Activated naive CD4-positive, alpha-beta T cell treated with anti-CD3 and anti-CD28 coated beads, Interleukin-2, amount 50 U/mL, for 16 hours (primary cell): ENCODE data around the gene DDX41.

Experiments used
- DNase-seq: peaks from one replicate; pipeline ENCODE4 v3.0.0-alpha.2; 2020

The DDX41 gene

DNA sequence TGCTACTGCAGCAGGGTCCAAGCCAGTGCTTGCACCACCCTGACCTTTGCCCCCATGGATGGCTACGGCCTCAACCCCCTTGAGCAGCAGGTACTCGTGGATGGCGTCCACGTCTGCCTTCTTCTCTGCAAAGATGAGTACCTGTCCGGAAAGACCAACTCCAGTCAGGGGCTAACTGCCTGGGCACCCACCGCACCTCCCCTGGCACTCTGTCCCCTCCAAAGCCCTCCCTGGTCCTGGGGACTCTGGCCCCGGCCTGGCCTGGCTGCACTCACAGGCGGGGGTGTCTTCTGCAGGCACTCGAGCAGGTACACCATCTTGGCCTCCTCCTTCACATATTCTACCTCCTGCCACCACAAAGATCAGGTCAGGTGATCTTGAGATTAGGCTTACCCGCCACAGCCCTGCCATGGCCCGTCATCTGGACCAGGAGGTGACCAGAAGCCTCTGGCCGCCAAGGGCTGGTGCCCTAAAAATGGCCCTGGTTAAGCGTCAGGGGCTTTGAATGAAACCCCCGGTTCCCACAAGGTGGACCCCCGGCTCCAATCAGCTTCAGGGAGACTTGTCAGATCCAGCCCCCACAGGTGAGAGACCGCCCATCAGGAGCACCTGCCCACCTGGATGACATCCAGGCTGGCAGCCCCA, 3.9 kb downstream of the DDX41 start:
- no peak for DNase-seq

DNA sequence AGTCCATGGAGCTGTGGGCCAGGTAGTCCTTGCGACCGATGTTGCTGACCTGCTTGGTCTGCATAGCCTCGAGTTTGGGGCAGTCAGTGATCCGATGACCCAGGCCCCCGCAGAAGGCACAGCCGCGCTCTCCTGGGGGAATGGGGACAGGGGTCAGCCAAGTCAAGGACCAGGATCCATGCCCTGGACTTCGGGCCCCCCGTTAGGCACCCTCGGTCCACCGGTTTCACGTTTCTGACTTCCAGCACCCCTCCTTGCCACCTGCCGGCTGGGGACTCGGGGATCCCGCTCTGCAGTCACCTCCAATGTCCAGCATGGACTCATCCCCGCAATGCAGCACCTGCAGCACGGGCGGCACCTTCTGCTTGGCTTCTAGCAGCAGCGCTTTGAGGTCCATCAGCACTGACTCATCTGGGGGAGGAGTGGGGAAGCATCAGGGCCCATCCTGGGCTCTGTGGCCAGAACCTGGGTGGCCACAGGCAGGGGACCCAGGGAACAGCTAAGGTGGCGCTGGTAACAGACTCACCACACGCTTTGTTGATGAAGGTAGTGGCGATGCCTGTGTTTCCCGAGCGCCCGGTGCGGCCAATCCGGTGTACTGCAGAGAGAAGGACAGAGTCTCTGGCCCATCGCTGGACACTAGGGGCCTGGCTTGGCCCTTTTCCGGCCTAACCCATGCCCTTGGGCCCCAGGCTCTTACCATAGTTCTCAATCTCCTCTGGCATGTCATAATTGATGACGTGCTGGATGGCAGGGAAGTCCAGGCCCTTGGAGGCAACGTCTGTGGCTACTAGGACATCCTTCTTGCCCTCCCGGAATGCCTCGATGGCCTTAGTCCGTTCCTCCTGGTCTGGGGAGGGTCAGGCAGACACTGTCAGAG, 4.7 kb downstream of the DDX41 start:
- DNase-seq = no peak

DNA sequence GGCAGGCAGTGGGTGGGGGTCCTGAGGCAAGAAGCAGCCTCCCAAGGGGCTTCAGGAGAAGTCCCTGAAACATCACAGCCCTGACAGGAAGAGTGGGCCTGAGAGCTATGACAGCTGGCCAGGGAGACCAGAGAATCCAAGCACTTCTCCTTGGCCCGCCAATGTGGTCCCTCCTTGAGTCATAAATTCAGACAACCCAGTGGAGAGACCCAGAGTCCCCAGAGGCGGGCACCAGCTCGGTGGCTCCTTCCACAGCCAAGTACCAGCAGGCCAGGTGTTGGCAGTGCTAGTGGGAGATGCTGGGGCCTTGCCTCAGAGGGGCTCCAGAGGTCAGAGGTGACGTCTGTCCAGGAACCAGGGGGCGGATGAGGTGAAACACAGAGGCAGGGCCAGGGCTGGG, 5.6 kb downstream of the DDX41 start:
- no peak for DNase-seq

- no peak for DNase-seq
Observed at GRCh38 chr5:177510567-177511053, 6.2 kb downstream of the DDX41 start.

- DNase-seq = no peak
Observed at GRCh38 chr5:177509991-177510566, 6.7 kb downstream of the DDX41 start.

DNA sequence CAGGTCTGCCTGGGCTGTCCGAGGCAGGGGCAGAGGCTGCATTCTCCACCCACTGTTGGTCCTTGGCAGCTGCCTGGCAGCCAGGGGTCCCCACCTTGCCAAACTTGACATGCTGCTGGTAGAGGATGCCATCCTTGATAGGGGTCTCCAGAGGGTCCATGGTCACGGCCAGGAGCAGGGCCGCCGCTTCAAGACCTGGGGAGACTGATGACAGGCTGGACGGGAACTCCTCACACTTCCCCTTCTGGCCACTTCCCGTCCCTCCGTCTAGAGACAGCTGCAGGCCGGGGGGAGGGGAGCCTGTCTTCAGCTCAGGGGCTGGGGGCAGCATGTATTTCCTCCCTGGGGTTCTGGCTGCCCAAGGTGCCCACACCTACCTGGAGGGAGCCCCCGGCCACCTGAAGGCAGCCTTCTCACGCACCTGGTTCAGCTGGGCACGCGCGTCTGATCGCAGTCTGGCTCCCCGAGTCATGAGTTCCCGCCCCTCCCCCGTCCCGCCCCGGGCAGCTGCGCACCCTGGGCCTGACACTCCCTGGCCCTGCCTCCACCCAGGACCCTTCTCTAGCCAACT, 7.3 kb downstream of the DDX41 start, which contains the start of gene DOK3:
DOK3 (minus strand) TSS at position 446 of the 571 bp plus-strand sequence; CDS start at position 160, 286 bp downstream.
- DNase-seq = no peak

DNA sequence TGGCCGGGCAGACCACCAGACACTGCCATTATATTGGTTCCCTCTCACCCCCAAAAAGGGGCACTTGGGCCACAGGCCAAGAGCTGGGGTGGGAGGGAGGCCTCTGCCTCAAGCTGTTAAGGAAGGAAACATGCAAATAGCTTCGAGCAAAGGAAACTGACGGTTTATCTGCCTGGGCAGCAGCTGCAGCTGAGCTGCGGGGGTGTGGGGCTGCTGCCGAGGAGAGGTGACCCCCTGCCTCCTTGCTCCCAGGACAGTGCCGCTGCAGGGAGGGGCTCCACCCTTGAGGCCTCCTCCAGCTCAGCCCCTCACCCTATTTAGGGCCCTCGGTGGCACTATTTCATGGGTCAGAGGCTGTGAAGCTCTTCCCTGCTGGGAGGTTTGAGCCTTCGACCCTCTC, 7.9 kb downstream of the DDX41 start:
- DNase-seq = no peak

DNA sequence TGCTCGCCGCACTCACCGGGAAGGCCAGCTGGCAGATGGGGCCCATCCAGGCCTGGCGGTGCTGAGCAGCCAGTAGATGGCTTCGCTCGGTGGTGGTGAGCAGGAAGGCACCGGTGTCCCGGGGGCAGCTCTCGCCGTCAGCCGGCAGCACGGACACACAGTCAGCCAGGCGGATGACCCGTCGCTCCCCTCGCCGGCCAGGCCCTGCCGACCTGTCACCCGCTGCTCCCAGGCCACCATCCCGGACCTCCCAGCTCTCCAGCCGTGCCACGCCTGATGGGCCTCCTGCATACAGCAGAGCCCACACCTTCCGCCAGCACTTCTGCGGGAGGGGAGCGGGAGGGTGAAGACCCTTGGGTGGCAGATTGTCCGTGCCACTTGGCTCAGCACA, 8.5 kb downstream of the DDX41 start:
- no peak for DNase-seq

GRCh38 chr5:177507596-177508220, 9.1 kb downstream of the DDX41 start:
- no peak for DNase-seq

DNA sequence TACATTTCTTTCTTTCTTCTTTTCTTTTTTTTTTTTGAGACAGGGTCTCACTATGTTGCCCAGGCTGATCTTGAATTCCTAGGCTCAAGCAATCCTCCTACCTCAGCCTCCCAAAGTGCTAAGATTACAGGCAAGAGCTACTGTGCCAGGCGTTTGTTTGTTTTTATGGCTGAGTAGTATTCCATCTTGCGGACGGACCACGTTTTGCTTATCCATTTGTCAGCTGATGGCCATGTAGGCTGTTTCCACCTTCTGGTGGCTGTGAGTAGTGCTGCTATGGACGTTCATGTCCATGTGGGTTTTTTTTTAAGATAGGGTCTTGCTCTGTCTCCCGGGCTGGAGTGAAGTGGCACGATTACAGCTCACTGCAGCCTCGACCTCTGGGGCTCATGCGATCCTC, 9.6 kb downstream of the DDX41 start:
- no peak for DNase-seq

DNA sequence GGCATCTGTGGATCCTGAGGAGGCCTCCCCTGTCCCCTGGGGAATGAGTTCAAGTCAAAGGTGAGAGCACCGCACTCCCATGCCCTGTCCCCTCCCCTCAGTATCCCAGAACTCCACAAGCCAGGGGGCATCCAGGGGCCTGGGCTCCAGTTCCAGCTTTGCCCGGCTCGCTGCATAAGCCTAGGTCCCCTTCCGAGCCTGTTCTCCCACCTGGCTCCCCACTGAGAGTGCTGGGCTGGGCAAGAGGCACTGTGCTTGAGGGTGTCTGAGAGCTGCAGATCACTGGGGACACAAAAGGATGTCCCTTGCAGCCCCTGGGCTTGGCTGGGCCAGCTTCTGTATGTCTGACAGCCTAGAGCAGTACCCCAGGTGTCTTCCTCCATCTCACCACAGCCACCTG, 11.7 kb downstream of the DDX41 start:
- DNase-seq = no peak

DNA sequence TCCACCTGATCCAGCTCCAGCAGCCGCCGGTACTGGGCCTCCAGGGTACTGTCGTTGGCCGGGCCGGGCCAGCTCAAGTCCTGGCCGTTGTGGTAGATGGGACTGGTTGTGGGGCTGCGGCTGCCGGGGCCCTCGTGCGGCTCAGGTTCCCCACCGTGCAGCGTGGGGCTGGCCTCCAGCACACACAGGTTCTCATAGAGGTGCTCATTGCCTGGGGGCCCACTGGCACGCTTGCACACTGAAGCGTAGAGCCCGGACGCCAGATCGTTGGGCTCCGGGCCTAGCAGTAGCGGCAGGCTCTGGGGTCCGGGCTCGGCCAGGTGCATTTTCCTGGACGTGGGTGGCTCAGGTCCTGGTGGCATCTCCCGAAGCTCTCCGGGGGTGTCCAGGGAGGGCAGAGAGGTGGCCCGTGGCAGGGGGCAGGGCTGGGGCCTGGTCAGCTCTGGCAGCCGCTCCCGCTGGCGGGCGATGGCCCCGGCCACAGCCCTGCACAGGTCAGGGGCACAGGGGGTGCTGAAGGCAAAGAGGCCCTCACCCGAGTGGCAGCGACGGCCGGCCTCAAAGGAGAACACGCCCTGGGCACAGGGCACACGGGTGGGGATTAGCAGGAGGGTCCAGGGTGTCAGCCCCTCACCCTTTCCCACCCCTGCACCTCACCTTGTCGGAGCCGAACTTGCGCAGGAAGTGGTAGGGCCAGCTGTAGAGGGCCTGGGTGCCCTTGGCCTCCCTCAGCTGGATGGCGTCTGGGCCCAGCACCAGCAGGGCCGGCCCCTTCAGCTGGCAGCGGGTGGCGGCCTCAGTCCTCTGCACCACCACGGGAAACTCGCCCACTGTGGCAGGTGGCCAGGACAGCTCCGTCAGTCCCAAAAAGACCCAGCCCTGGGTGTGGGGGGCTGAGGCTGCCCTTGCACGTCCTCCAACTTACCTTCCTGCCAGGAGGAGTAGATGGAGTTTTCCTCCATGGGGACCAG, 12.4 kb downstream of the DDX41 start:
- no peak for DNase-seq

- no peak for DNase-seq
Observed at GRCh38 chr5:177503351-177504085, 13.2 kb downstream of the DDX41 start.

DNA sequence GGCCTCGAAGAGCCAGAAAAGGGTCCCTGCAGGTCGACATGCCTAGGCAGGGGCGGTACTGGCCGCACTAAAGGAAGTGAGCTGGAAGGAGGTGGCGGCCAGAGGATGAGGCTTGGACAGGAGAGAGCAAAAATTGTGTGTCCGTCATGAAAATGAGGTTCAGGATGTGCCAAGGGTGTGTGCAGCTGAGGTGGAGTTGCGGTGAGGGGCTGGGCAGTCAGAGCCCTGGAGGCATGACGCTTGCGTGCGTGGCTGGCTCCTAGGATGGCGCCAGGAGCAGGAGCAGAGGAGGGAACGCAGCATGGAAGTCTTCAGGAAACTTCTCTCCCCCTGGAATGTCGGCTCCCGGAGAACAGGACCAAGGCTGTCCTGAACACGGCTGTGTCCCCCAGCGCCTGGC, 13.9 kb downstream of the DDX41 start:
- no peak for DNase-seq

DNA sequence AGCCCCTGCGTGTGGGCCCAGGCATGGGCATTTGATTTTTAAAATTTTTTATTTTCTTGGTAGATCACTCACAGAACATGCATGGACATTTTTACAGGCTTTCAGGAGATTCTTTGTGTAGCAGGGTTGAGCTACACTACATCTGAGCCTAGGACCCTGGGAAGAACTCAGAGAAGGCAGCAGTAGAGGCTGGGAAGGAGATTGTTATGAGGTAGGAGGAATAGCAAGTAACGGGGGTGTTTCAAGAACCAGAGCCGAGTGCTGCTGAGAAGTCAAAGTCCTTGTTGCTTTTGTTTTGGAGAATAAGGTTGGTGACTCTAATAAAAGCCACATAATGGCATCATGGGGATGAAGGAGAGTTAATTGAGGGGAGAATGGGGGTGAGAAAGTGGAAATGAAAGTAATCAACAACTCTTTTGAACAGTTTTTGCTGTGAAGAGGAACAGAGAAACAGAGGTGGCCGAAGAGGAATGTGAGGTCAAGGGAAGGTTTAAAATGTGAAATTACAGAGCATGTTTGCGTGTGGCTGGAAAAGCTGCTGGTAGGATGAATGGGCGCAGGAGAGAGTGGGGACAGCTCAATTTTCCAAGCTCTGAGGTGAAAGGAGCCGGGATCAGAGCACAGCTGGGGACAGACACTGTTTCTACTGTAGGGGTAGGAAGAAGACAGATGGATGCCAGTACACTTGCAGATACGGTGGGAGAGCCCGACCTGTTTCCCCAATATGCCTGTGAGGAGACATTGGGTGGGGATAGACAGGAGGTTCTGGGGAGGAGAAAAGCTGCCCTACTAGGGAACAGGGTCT, 14.7 kb downstream of the DDX41 start:
- no peak for DNase-seq

DNA sequence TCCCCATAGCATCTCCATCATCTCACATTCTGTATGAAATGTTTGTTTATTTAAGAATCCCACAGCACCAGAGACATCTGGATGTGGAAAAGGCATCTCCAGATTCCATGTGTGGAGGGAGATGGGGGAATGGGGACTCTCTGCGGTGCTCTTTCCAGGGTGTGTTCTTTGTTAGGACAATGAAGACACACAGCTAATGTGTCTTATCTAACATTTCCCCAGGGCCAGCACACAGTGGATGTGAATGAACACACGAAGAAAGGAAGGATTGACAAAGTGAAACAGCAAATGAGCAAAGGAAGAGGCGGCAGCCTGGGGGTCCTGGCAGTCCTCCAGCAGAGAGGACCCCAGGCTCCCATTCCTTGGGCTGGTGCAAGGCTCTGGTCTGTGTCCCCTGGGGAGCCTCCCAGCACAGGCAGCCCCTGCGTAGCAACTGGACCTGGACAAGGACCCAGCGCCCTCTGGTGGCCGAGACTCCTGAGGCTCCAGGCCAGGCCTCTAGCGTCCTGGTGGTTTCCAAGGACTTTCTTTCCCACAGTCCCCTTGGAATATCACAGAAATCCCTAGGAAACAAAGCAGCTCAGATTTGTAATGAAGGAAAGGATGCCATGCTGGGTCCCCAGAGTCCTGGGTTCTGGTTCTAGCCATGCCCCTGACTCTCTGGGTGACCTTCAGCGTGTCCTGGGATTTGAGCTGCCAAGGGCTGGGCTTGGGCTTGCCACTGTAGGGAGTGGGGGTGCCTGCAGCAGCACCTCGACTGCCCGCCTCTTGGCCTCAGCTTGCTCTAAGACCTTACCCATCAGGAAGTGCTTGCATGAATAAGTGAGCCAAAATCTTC, 15.9 kb downstream of the DDX41 start:
- DNase-seq = peak; percentile 86

GRCh38 chr5:177499842-177500241, 16.9 kb downstream of the DDX41 start:
- no peak for DNase-seq

GRCh38 chr5:177498013-177498787, 18.6 kb downstream of the DDX41 start:
- DNase-seq = no peak
